Thoracic aorta (tissue), 2 donors: ENCODE results near the gene COL25A1. TPM values are rescaled to one million over a fixed set of nuclear protein-coding genes. Genes with fewer than 3 reads are reported as not detected.

Experiments used
- ATAC-seq: fragments of 150-250 bp; one replicate; pipeline ENCODE4 v1.8.0; 2017; ENCODE audit warnings: low read depth; ENCODE audit not compliant: insufficient number of reproducible peaks, low FRiP score
- DNase-seq: peaks from one replicate; pipeline ENCODE4 v3.0.0-alpha.2; 2020; ENCODE audit warnings: low spot score
- H3K27ac ChIP-seq, 2 donors: fragments of 200-600 bp; sonication (generic); 1 replicate in 1 of 2; 2 replicates in 1 of 2; pipeline ENCODE4 v1.5.1; 2016; ENCODE audit warnings: mild to moderate bottlenecking in 2 of 2, moderate library complexity in 2 of 2
- H3K27me3 ChIP-seq: fragments of 200-600 bp; sonication (generic); replicated peaks from 2 replicates; pipeline ENCODE4 v1.6.0; 2016; ENCODE audit warnings: mild to moderate bottlenecking; ENCODE audit not compliant: insufficient read depth
- H3K36me3 ChIP-seq: fragments of 200-600 bp; sonication (generic); one replicate; pipeline ENCODE4 v1.5.1; 2016
- H3K4me1 ChIP-seq, 2 donors: fragments of 200-600 bp; sonication (generic); 1 replicate in 1 of 2; 2 replicates in 1 of 2; pipeline versions ENCODE4 v1.5.1 to v1.6.0; 2016; ENCODE audit warnings: low read depth in 2 of 2, mild to moderate bottlenecking in 1 of 2; ENCODE audit not compliant: control insufficient read depth in 1 of 2
- H3K4me3 ChIP-seq: fragments of 200-600 bp; sonication (generic); 2 replicates; pipeline ENCODE4 v1.5.1; 2016; ENCODE audit warnings: mild to moderate bottlenecking
- H3K9me3 ChIP-seq: fragments of 200-600 bp; sonication (generic); 2 replicates; pipeline ENCODE4 v1.5.1; 2016
- CTCF ChIP-seq: fragments of 200-600 bp; sonication (generic); IDR thresholded peaks from one replicate; pipeline ENCODE4 v1.5.1; 2019; ENCODE audit warnings: antibody characterized with exemption
- total RNA-seq, 2 donors: library from RNA; depleted of rRNA; stranded (reverse); fragments of >200 nt; gene quantifications; one replicate each; pipeline versions ENCODE4 v1.1.0 to v1.2.3, GENCODE V29; 2016

The COL25A1 gene
- total RNA-seq, 2 donors from 2014 or later: 0.42 to 0.81 TPM

GRCh38 chr4:109325698-109326097 is 23.2 kb upstream of the COL25A1 start:
- H3K9me3 ChIP-seq: no peaks in the 10 kb centered on the region
- DNase-seq: no peak
- H3K36me3 ChIP-seq: no peaks in the 10 kb centered on the region
- ATAC-seq: no peak
- H3K4me1 ChIP-seq: no peaks in the 10 kb centered on the region
- H3K4me3 ChIP-seq: no peak overlapping the region
- no peaks in the 10 kb centered on the region for H3K27me3 ChIP-seq
- no peak for TF ChIP-seq CTCF
- H3K27ac ChIP-seq: no peak overlapping the region

- Histone ChIP-seq H3K27me3 (no peaks in the 10 kb centered on the region), H3K9me3 (no peaks in the 10 kb centered on the region), H3K27ac (no peak overlapping the region), H3K4me3 (no peak overlapping the region), H3K4me1 (no peaks in the 10 kb centered on the region), H3K36me3 (no peaks in the 10 kb centered on the region)
- TF ChIP-seq CTCF: no peak
- no peak for ATAC-seq
- DNase-seq: no peak
These were observed 20.9 kb upstream of the COL25A1 start for GRCh38 chr4:109323348-109323747.

- no peaks in the 10 kb centered on the region for H3K9me3 ChIP-seq
- H3K4me3 ChIP-seq: no peak overlapping the region
- no peaks in the 10 kb centered on the region for H3K27me3 ChIP-seq
- H3K4me1 ChIP-seq: no peaks in the 10 kb centered on the region
- no peak for ATAC-seq
- no peak for DNase-seq
- H3K36me3 ChIP-seq: no peaks in the 10 kb centered on the region
- TF ChIP-seq CTCF: no peak
- H3K27ac ChIP-seq: no peak overlapping the region
These were observed 18.8 kb upstream of the COL25A1 start for GRCh38 chr4:109321232-109321631.

GRCh38 chr4:109319684-109320083 is 17.2 kb upstream of the COL25A1 start:
- no peak for TF ChIP-seq CTCF

GRCh38 chr4:109319156-109319555 is 16.7 kb upstream of the COL25A1 start:
- no peak overlapping the region for H3K27ac ChIP-seq

More at GRCh38 chr4:109319684-109320083, 17.2 kb upstream of the COL25A1 start:
- no peaks in the 10 kb centered on the region for H3K4me1 ChIP-seq
- no peaks in the 10 kb centered on the region for H3K36me3 ChIP-seq
- no peak overlapping the region for H3K4me3 ChIP-seq
- H3K27me3 ChIP-seq: no peaks in the 10 kb centered on the region
- no peaks in the 10 kb centered on the region for H3K9me3 ChIP-seq
- ATAC-seq (no peak), DNase-seq (no peak)
- H3K27ac ChIP-seq: no peak overlapping the region

More at GRCh38 chr4:109319156-109319555, 16.7 kb upstream of the COL25A1 start:
- Histone ChIP-seq H3K9me3 (no peaks in the 10 kb centered on the region), H3K36me3 (no peaks in the 10 kb centered on the region), H3K27me3 (no peaks in the 10 kb centered on the region), H3K4me3 (no peak overlapping the region), H3K4me1 (no peaks in the 10 kb centered on the region)
- TF ChIP-seq CTCF: no peak
- ATAC-seq (no peak), DNase-seq (no peak)
